ENCODE data around the gene ULBP1. TPM values are rescaled to one million over a fixed set of nuclear protein-coding genes. Genes with fewer than 3 reads are reported as not detected.
"Not testable (repeated sequence)": the region's sequence is repeated elsewhere in the genome, so short reads cannot be mapped to it uniquely, and the experiment has no call there.

ULBP1 gene
- total RNA-seq, 4 donors from 2014 or later = 0.07 to 0.27 TPM; not detected in 2

GRCh38 chr6:149948011-149948410, 15.7 kb upstream of the ULBP1 start:
- no peak for ATAC-seq
- no CpG with 5 or more reads among the region's 1 CpG for WGBS, 2 donors (ENCODE audit: low coverage in 1 of 2)
- Histone ChIP-seq H3K4me1 (no peaks in the 10 kb centered on the region), H3K4me3 (no peak overlapping the region), H3K27ac (no peak overlapping the region), H3K27me3 (peaks cover 52% of the 10 kb centered on the region), H3K36me3 (no peaks in the 10 kb centered on the region), H3K9me3 (no peaks in the 10 kb centered on the region)
- TF ChIP-seq POLR2AphosphoS5 (IDR thresholded peaks at IDR 0.05) = no peak
- no peak for TF ChIP-seq EP300 (IDR thresholded peaks at IDR 0.05)
- TF ChIP-seq, protein P1, sequence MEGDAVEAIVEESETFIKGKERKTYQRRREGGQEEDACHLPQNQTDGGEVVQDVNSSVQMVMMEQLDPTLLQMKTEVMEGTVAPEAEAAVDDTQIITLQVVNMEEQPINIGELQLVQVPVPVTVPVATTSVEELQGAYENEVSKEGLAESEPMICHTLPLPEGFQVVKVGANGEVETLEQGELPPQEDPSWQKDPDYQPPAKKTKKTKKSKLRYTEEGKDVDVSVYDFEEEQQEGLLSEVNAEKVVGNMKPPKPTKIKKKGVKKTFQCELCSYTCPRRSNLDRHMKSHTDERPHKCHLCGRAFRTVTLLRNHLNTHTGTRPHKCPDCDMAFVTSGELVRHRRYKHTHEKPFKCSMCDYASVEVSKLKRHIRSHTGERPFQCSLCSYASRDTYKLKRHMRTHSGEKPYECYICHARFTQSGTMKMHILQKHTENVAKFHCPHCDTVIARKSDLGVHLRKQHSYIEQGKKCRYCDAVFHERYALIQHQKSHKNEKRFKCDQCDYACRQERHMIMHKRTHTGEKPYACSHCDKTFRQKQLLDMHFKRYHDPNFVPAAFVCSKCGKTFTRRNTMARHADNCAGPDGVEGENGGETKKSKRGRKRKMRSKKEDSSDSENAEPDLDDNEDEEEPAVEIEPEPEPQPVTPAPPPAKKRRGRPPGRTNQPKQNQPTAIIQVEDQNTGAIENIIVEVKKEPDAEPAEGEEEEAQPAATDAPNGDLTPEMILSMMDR (IDR thresholded peaks at IDR 0.05) = no peak
- TF ChIP-seq POLR2A (IDR thresholded peaks at IDR 0.05) = no peak

- 74 to 81% methylated on average over 4 of the region's 5 CpGs for WGBS, 2 donors (ENCODE audit: low coverage in 1 of 2)
- peaks cover 52% of the 10 kb centered on the region for H3K27me3 ChIP-seq
These were observed 15.1 kb upstream of the ULBP1 start for GRCh38 chr6:149948616-149949015.

GRCh38 chr6:149950423-149950822, 13.3 kb upstream of the ULBP1 start:
- peaks cover 0 to 11% (median 0%) of the 10 kb centered on the region in 3 donors for H3K4me1 ChIP-seq
- H3K9me3 ChIP-seq = no peaks in the 10 kb centered on the region
- H3K36me3 ChIP-seq = no peaks in the 10 kb centered on the region
- 37 to 41% methylated on average over 8 of the region's 8 CpGs for WGBS, 2 donors (ENCODE audit: low coverage in 1 of 2)
- H3K4me3 ChIP-seq = no peak overlapping the region
- TF ChIP-seq, protein P1 (IDR thresholded peaks at IDR 0.05) = no peak
- TF ChIP-seq POLR2AphosphoS5 (IDR thresholded peaks at IDR 0.05) = no peak
- TF ChIP-seq POLR2A (IDR thresholded peaks at IDR 0.05) = no peak
- TF ChIP-seq EP300 (IDR thresholded peaks at IDR 0.05) = no peak
- peaks cover 69% of the 10 kb centered on the region for H3K27me3 ChIP-seq
- no peak overlapping the region for H3K27ac ChIP-seq
- ATAC-seq = no peak

More at GRCh38 chr6:149948616-149949015, 15.1 kb upstream of the ULBP1 start:
- H3K4me1 ChIP-seq = no peaks in the 10 kb centered on the region
- no peak overlapping the region for H3K27ac ChIP-seq
- H3K36me3 ChIP-seq = no peaks in the 10 kb centered on the region
- H3K9me3 ChIP-seq = no peaks in the 10 kb centered on the region
- TF ChIP-seq POLR2AphosphoS5 (IDR thresholded peaks at IDR 0.05) (no peak), EP300 (IDR thresholded peaks at IDR 0.05) (no peak)
- TF ChIP-seq, protein P1 (IDR thresholded peaks at IDR 0.05) = no peak
- no peak for ATAC-seq
- no peak overlapping the region for H3K4me3 ChIP-seq

DNA sequence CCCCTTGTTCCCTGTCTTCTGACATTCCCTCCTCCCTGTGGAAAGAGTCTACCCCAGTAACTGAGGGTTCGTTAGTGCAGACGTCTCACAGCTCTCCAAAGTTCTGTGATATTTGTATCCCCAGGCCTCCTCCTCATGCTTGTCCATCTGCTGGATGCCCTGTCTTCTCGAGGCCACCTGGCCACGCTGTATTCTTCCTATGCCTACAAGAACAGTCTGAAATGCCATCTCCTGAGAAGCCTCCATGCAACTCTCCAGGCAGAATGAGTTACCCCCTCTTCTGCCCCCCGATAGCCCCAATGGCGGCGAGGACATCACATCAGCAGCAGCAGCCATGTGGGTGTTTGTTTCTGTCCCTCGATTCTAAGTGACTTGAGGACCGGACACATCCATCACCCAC, 12.6 kb upstream of the ULBP1 start:
- H3K9me3 ChIP-seq = no peaks in the 10 kb centered on the region
- no peak for TF ChIP-seq EP300 (IDR thresholded peaks at IDR 0.05)
- no peak for TF ChIP-seq POLR2AphosphoS5 (IDR thresholded peaks at IDR 0.05)
- TF ChIP-seq, protein P1 (IDR thresholded peaks at IDR 0.05) = no peak
- TF ChIP-seq POLR2A (IDR thresholded peaks at IDR 0.05) = no peak
- ATAC-seq = no peak
- H3K4me1 ChIP-seq = peaks cover 0 to 11% (median 0%) of the 10 kb centered on the region in 3 donors
- 30 to 78% methylated on average over 2 to 4 of the region's 9 CpGs for WGBS, 2 donors (ENCODE audit: low coverage in 1 of 2)
- H3K4me3 ChIP-seq = no peak overlapping the region
- peaks cover 75% of the 10 kb centered on the region for H3K27me3 ChIP-seq
- H3K27ac ChIP-seq = no peak overlapping the region
- no peaks in the 10 kb centered on the region for H3K36me3 ChIP-seq

DNA sequence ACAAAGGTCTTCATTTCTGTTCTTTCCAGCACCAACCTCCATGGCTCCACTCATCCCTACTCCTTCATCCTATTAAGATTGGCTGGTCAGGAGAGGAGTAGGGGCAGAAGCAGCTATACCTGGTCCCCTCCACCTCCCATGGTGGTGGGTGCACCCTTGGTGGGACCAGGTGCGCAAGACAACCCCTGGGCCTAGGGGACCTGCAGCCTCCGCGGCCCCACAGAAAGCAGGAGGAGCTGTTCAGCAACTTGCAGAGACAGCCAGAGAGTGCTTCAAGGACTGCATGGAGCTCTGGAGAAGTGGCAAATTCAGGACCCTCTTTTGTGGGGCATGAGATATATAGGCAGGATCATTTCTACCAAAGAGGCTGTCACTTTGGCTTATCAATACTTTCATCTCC, 12.1 kb upstream of the ULBP1 start:
- no peak for ATAC-seq
- H3K9me3 ChIP-seq = no peaks in the 10 kb centered on the region
- no peak for TF ChIP-seq POLR2A (IDR thresholded peaks at IDR 0.05)
- no peak for TF ChIP-seq EP300 (IDR thresholded peaks at IDR 0.05)
- TF ChIP-seq, protein P1 (IDR thresholded peaks at IDR 0.05) = no peak
- no peak for TF ChIP-seq POLR2AphosphoS5 (IDR thresholded peaks at IDR 0.05)
- 100% methylated on average over 2 of the region's 3 CpGs; no CpG with 5 or more reads in 1 of the 2 donors for WGBS, 2 donors (ENCODE audit: low coverage in 1 of 2)
- no peak overlapping the region for H3K4me3 ChIP-seq
- H3K4me1 ChIP-seq = peaks cover 0 to 11% (median 0%) of the 10 kb centered on the region in 3 donors
- H3K36me3 ChIP-seq = no peaks in the 10 kb centered on the region
- no peak overlapping the region for H3K27ac ChIP-seq
- H3K27me3 ChIP-seq = peaks cover 81% of the 10 kb centered on the region

DNA sequence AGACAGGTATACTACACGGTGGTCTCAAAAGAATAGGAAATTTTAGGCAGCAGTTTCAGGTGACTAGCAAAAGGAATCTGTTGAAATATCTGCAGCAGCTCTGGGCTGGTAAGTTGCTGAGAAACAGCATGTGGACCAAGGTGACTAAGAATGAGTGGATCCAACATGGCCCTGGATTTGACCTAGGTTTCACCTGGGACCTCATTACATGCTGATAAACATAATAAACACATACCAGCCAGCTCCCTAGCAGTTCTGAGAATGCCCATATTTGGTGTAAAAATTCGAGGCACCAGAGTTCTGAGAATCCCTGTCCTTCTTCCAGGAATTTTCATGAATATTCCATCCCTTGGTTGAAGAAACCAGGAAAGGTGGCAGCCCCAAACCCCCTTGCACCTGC, 10.4 kb upstream of the ULBP1 start:
- not testable (repeated sequence) for H3K4me3 ChIP-seq, H3K27ac ChIP-seq, H3K9me3 ChIP-seq, ATAC-seq, H3K36me3 ChIP-seq
- Histone ChIP-seq H3K4me1 (peaks cover 0 to 11% (median 0%) of the 10 kb centered on the region in 3 donors), H3K27me3 (peaks cover 92% of the 10 kb centered on the region)
- WGBS, 2 donors (ENCODE audit: low coverage in 1 of 2) = 31 to 37% methylated on average over 2 of the region's 2 CpGs

DNA sequence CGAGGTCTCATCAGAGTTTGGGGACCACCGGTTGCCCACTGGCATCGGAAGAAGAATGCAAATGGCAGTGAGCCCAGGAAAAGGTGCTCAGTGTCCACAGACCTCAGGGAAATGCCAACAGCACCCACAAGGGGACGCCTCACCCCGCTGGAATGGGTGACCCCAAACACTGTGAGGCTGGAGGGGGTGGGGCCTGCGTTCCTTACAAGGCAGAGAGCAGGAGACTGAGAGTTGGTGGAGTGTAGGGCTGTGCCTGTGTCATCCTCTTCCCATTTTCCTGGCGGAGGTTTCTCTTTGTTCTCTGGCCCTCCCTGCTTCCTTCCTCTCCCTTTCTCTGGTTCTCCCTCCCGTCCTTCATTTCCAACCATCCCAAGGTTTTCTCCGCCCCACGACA, 9.8 kb upstream of the ULBP1 start:
- Histone ChIP-seq H3K4me1 (peaks cover 0 to 11% (median 0%) of the 10 kb centered on the region in 3 donors), H3K27me3 (peaks cover 90% of the 10 kb centered on the region)
- not testable (repeated sequence) for H3K9me3 ChIP-seq, H3K36me3 ChIP-seq, H3K4me3 ChIP-seq, H3K27ac ChIP-seq
- peak; percentile 36 for ATAC-seq
- 17% methylated on average over 1 of the region's 10 CpGs; no CpG with 5 or more reads in 1 of the 2 donors for WGBS, 2 donors (ENCODE audit: low coverage in 1 of 2)

All from gastroesophageal sphincter (tissue), 4 donors.